ENCODE measurements around the gene CLN6. TPM values are rescaled to one million over a fixed set of nuclear protein-coding genes. Genes with fewer than 3 reads are reported as not detected.
"Not testable (repeated sequence)": the region's sequence is repeated elsewhere in the genome, so short reads cannot be mapped to it uniquely, and the experiment has no call there.

The CLN6 gene
- total and polyA plus RNA-seq, 2 of the 4 experiments (the other 2 are of a cell fraction): 6.5 to 31.9 TPM

DNA sequence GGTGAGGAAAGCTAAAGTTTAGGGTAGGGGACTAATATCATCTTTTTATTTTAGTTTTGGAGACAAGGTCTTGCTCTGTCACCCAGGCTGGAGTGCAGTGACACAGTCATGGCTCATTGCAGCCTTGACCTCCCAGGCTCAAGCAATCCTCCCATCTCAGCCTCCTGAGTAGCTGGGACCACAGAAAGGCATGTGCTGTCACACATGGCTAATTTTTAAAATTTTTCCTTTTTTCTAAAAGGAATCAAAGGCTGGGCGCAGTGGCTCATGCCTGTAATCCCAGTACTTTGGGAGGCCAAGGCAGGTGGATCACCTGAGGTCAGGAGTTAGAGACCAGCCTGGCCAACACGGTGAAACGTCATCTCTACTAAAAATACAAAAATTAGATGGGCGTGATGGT is 4.1 kb downstream of the CLN6 start:
- not testable (repeated sequence) for H3K23ac ChIP-seq (ENCODE audit: low read depth, low read length)

More for the DNA sequence above, 4.1 kb downstream of the CLN6 start:
- H4K5ac ChIP-seq (ENCODE audit: low read depth, low read length); H3K27ac ChIP-seq (ENCODE audit: insufficient read depth, low read length); H4K8ac ChIP-seq (ENCODE audit: low read depth in 2 of 2, low read length in 2 of 2); H2BK5ac ChIP-seq (ENCODE audit: low read depth, low read length, poor library complexity, severe bottlenecking); CTCF ChIA-PET; H3K56ac ChIP-seq (ENCODE audit: extremely low read depth, insufficient read depth, low read length); H2BK120ac ChIP-seq (ENCODE audit: low read depth, low read length); ATAC-seq (ENCODE audit: low read depth); H2AK5ac ChIP-seq (ENCODE audit: low read depth, low read length); dilution Hi-C loops (cut with HindIII; ENCODE audit: low sequenced_read_pairs, unreplicated experiment); H4K91ac ChIP-seq (ENCODE audit: insufficient read depth, low read depth, low read length); H2BK15ac ChIP-seq (ENCODE audit: low read depth, low read length); H2BK20ac ChIP-seq (ENCODE audit: low read depth, low read length); H3K18ac ChIP-seq (ENCODE audit: low read depth, low read length); in situ Hi-C loops (cut with MboI; ENCODE audit: low sequenced_read_pairs); H3K27me3 ChIP-seq (ENCODE audit: control insufficient read depth, insufficient read depth, low read length); BruUV-seq (replicated peaks); H2AK9ac ChIP-seq (replicated peaks; ENCODE audit: low read depth, low read length, poor library complexity); H3K4ac ChIP-seq (ENCODE audit: low read depth, low read length); H3K4me1 ChIP-seq (ENCODE audit: control insufficient read depth, insufficient read depth, low read length); DNase-seq; H2AFZ ChIP-seq (replicated peaks; ENCODE audit: low read length, poor library complexity); intact Hi-C loops (cut with micrococcal nuclease); H3K4me2 ChIP-seq (ENCODE audit: low read depth, low read length); H3K4me3 ChIP-seq (ENCODE audit: insufficient read depth, low read depth, low read length); H3K36me3 ChIP-seq (ENCODE audit: control insufficient read depth, insufficient read depth, low read length); H3K9me3 ChIP-seq (ENCODE audit: control insufficient read depth, insufficient read depth, low read length); H3K9ac ChIP-seq (ENCODE audit: low read depth, low read length); H3K14ac ChIP-seq (replicated peaks; ENCODE audit: low read depth, low read length): not testable (repeated sequence)
- H3K9me1 ChIP-seq (ENCODE audit: insufficient read depth, low read length): peaks cover 25% of the 10 kb centered on the region; the same call in 1 of the 2 replicates
- no CpG with 5 or more reads among the region's 4 CpGs for WGBS, 2 experiments (ENCODE audit: extremely low coverage in 2 of 2, insufficient read length in 1 of 2)
- H3K79me1 ChIP-seq (ENCODE audit: low read depth in 1 of 2, low read length in 2 of 2): peaks cover 32 to 59% of the 10 kb centered on the region in 2 experiments
- peaks cover 15% of the 10 kb centered on the region; the same call in 1 of the 2 replicates for H4K20me1 ChIP-seq (ENCODE audit: insufficient read depth, low read length)
- POLR2A ChIA-PET (ENCODE audit: unreplicated experiment): interaction anchor here (0.6 kb wide), 1 partner anchor 46 kb away, joined by 13 read pairs; no protein-coding TSS in a partner anchor
